Right forelimb (tissue), 1 donor: ENCODE measurements around the gene RANBP9.

Experiments
- DNase-seq: peaks from one replicate; pipeline ENCODE4 v3.0.0-alpha.2; 2018

RANBP9 gene

DNA sequence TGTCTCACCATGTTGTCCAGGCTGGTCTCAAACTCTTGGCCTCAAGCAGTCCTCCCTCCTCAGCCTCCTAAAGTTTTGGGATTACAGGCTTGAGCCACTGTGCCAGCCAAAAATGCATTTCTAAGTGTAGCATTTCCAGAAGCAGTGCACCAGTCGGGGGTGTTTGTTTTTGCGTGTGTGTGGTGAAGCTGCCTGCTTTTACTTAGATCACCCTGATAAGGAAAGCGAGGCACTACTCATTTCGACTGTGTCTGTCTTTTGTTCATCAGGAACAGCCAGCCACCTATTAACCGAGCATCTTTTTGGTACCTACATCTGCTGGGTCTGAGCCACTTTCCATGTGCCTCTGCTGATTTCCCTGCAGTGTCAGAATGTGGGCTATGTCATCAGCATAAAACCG, 118.5 kb downstream of the RANBP9 start:
- DNase-seq: no peak

DNA sequence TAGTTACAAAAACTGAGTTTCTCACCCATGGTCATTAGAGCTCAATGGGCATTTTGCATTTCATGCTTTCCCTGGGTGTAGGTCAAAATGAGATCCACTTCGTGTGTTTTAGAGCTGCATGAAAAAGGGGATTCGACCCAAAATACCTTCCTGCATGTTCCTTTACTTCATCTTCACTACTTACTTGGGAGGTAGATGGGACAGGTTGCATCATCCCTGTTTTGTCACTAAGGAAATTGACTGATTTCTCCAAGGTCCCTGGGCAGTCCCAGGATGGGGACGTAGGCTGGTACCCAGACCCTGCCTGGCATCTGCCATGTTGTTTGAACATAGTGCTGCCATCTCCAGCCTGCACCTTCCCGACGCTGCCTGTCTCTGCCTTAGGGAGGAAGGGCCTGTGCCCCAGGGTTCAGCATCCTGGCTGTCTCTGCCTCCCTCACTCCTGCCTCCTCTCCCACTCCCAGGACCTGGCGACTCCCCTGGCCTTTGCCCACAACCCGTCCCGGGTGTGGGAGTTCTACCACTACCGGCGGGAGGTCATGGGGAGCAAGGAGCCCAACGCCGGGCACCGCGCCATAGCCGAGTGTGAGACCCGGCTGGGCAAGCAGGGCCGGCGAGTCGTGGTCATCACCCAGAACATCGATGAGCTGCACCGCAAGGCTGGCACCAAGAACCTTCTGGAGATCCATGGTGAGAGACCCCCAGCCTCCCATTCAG, 120.3 kb downstream of the RANBP9 start:
- DNase-seq: no peak

DNA sequence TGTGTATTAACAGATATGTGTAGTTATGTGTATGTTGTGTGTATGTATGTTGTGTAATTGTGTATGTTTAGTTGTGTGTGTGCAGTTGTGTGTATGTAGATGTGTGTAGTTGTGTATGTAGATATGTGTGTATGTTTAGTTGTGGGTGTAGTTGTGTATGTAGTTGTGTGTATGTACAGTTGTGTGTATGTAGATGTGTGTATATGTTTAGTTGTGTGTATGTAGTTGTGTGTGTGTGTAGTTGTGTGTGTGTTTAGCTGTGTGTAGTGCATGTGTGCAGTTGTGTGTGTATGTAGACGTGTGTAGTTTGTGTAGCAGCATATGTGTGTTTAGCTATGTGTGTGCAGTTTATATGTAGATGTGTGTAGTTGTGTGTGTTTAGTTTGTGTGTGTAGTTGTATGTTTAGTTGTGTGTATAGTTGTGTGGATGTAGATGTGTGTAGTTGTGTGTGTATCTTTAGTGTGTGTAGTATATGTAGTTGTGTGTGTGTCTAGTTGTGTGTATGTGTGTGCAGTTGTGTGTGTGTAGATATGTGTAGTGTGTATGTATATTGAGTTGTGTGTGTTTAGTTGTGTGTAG, 121.0 kb downstream of the RANBP9 start:
- no peak for DNase-seq

DNA sequence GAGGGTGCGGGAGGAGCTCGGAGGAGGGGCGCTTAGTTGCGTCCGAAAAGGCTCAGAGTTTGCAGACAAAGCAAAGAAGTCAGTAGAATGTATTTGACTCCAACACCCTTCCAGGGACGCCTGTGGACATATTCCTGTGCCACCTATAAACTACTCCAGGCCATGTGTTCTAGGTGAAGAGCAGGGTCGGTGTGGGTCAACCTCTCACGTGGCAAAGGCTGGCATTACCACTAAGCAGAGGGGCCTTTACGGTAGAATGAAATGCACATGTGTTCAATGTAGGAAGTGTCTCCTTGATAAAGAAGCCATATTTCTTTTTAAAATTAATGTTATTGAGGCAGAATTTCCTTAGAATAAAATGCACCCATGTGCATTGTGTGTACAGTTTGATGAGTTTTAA, 121.8 kb downstream of the RANBP9 start:
- DNase-seq: no peak

DNA sequence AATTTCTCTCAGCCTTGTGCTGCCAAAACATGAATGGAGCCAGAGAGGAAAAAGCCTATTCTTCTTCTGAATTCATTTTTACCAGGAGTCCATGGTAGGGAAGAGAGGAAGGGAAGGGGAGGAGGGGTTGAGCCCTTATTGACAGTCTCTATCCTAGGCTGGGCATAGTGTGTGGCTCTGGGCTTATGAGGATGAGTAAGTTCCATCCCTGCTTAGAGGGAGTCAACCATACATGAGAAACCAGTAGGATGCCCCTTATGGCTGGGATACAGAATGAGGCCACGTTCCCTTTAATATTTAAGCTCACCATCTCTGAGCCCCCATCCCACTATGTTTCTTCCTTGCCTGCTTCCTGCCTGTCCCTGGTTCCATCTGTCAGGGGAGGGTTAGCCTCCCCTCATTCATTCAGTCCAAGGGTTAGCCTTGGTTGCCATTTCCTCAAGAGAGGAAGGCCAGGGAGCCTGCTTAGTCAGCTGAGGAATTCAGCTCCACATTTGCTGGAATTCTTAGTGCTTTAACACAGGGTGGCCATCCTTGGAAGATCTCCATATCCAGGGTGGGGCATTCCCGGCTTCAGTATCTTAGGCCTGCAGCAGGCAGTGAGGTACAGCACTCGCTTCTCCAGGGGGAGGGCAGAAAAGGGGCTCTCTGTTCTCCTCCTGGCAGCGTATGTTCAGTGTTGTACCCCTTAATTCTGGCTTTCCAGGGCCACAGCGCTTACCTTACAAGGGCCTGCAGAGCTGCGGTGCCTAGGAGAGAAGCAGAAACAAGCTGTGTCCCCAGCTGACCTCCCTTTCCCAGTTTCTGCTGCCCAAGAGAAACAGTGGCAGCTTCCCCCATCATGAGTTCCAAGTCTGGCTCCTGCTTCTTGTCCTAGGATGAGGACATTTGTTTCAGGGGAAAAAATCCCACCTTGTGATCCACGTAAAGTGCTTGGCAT, 124.8 kb downstream of the RANBP9 start:
- no peak for DNase-seq

DNA sequence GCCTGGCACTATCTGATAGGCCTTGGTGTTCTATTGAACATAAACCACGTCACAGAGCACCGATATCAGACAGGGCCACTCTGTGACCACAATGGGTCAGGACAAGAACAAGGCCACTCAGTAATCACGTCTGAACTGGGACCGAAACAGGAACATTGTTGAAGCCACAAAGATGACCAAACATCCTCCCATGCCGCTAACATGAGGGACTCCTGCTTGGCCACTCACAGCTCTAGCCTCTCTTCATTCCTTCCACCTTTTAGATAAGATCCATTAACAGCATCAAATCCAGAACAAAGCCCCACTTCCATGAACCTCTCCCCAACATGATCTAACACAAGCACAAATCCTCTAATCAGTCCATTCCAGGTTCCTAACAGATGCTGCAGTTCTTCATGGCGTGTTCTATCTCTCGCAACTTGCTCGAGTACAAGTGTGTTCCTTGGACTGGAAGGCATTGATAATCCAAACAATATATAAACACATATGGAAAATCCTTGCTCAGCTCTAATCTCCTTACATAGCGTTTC, 129.9 kb downstream of the RANBP9 start:
- no peak for DNase-seq

DNA sequence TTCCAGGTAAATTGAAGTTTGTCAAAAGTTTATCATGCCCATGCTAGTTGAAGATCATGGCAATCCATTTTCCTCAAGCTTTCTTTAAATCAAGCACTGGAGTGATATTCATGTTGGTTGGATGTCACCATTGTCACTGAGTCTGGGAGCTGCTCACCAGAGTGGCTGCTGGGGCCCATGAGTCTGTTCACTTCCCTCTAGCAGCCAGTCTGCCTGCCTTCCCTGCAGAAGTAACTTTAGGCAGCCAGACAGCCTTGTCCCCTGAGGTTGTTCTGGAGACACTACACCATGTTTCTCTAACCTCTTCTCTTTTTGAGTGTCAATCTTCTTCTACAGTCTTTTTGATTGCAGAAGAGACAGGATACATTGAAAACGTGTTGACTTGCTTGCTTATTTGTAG, 131.7 kb downstream of the RANBP9 start:
- no peak for DNase-seq

DNA sequence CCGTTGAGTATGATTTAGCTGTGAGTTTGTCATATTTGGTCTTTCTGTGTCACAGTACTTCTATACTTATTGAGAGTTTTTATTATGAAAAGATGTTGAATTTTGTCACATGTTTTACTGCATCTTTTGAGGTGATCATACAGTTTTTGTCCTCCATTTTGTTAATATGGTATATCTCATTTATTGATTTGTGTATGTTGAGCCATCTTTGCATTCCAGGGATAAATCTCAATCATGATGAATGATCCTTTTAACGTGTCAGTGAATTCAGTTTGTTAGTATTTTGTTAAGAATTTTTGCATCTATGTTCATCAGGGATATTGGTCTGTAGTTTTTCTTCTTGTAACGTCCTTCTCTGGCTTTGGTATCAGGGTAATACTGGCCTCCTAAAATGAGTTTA, 133.7 kb downstream of the RANBP9 start:
- DNase-seq: no peak

DNA sequence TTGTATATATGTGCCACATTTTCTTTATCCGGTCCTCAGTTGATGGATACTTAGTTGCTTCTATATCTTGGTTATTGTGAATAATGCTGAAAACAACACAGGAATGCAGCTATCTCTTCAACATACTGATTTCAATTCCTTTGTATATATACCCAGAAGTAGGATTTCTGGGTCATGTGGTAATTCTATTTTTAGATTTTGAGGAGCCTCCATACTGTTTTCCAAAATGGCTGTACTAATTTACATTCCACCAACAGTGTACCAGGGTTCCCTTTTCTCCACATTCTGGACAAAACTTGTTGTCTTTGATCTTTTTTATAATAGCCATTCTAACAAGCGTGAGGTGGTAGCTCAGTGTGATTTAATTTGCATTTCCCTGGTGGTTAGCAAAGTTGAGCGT, 135.6 kb downstream of the RANBP9 start:
- DNase-seq: no peak

DNA sequence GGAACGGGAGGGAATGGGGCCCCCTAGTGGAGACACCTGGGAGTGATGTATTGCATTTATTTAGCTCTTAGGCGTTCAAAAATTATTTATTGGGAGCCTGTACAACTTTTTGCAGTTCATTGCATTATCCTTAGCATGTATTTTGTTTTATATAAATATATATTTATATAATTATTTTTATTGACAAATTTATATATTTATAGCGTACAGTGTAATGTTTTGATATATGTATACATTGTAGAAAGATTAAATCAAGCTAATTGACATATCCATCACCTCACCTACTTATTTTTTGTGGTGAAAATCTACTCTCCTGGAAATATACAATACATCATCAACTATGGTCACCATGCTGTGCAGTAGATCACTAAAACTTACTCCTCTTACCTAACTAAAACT, 136.3 kb downstream of the RANBP9 start:
- DNase-seq: no peak

DNA sequence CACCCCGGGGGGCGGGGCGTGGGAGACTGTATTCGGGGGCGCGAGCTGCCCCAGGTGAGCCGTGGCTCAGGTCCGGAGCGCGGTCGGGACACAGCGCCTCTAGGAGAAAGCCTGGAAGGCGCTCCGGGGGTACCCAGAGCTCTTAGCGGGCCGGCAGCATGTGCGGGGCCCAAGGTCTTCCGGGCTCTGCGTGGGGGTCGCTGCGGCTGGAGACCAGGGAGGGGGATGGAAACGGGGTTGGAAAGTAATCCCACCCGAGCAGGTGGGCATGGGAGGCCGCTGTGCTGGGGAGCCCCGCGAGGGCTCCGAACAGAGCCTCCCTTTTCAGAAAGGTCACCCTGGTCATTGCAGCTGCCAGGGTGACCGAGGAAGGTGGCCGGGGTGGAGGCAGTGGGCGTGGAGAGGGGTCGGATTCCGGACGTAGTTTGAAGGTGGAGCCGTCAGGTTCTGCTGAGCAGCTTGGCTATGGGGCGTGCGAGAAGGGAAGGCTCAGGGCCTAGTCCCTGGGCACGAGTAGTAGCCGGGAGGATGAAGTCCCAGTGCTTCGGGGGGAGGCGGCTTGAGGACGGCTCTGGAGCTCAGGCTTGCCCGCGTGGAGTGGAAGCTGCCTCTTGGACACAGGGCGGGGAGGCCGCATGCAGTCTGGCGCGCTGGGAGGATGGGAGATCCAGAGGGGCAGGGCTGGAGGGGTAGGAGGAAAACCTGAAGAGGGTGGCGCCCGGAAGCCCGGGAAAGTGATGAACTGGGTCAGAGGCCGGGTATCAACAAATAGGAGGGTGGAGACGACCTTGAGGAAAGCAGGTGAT, 136.9 kb downstream of the RANBP9 start, which contains the start of gene SIRT5:
TSS of gene SIRT5 (plus strand) at position 31 of the 806 bp plus-strand sequence. CDS start 9,510 bp downstream, outside the sequence.
- peak; percentile 86 for DNase-seq

DNA sequence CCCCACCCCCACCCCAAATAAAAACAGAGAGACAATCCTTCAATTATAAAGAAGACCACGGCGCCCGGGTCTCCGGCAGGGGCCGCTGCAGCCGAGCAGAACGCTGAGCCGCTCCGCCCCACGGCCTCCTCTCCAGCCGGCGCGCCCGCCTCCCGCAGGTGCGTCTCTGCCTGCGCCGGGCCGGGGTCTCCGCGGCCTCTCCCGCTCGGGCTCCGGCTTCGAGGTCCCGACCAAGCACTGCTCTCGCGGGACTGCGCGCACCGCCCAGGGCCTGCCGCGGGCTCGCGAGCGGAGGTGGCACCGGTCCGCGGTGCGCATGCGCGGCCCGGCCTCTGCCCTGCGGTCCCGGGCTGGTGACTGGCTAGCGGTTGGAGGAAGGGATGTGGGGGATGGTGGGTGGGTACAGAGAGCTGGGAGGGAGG, 137.5 kb downstream of the RANBP9 start:
- DNase-seq: peak; percentile 94

DNA sequence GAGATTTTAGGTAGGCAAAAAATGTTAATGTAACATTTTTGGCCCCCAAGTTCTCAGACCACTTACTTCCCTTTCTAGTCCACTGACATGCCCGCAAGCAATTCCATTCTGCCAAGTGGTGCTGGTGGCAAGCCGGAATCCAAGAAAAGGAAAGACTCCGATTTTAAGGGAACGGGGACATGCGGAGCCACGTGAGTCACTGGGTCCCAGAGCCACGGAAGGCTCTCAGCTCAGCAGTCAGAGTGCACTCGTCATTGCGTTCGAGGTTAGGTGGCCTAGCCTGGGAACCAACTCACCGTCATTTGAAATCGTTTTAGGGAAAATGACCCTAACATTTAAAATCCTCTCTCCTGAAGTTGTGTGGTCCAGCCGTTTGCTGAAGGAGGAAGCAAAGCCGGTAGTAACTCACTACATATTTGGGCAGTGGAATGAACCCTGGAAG, 137.9 kb downstream of the RANBP9 start:
- no peak for DNase-seq

DNA sequence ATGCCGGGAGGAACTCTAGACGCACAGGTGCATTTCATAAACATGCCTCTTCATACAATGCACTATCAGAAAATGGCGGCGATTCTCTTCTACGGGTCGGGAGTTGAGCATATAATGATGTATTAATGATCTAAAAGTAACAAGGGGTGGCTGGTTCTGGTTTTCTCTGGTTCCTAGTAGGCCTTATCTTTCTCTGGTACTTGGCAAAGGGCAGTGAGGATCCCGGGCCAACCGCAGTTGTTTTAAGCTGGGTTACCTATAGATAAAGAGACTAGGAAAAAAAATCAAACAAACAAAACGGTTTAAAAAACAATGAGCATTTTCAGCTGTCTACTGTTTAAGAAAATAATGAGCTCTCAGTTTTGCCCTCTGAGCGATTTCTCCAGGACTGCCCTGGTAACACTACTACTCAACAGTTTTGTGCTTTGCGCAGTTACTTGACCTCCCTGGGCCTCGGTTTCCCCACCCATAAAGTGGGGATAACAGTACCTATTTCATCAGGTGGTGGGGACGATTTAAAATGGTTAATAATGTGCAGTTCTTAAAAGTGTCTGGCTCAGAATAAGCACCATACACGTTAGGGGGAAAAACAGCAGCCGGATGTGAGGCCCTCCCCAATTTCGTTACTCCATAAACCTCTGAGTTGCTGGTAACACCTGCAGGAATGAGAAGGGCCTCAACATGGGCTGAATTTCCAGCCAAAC, 138.5 kb downstream of the RANBP9 start:
- DNase-seq: no peak

DNA sequence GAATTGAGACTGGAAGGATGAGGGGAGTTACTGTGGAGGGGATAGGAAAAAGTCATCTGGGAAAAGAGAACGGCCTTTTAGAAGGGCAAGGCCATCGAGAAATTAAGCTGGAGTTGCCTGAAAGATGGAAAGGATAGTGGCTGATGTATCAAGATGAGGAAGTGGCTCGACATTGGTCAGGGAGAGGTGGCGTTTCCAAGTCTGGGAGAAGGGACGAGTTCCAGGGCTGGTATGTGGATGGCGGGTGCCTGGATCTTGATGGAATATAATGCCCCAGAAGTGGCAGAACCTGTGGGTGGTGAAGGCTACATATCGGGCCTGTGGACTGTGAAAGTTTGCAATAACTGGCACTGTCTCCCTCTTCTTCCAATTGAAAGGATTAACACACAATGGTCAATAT, 139.4 kb downstream of the RANBP9 start:
- no peak for DNase-seq
